ENCODE measurements around the gene SMIM14.
"Not testable (repeated sequence)": the region's sequence is repeated elsewhere in the genome, so short reads cannot be mapped to it uniquely, and the experiment has no call there.

The SMIM14 gene

DNA sequence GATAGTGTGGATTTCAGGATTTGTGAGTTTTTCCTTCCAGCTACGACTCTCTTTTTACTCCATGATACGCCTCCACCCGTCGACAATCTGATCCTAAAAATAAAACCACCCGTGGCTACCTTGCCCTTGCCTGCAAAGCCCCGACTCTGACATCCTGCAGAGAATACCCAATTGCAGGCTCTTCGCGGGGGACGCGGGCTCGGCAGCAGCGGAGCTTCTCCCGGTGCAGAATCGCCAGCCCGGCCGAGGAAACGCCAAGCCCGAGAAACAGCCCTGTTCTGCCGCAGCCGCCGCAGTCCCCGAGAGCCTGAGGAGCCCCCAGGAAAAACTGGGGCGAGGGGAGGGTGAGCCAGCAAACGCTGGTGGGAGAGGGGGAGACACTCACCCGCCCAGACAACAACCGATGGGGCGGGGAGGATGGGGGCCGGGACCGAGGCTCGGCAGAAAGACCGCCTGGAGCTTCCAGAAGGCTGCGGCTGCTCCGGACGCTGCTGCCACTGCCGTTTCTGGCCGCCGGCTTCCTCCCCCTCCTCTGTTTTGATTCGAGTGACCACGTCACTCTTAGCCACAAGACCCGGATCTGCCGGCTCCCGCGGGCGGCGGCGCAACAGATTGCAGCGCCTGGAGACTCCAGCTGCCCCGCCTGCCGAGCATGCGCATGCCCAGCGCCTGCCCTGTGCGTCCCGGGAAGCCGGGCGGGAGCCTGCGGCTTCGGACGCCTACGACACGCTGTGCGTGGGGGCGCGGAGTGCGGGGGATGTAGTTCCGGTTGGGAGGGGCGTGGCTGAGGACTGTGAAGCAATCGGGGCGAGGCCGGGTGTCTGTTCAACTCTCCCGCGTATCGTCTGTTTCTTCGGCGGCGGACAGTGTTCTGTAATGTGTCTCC lies at the start of gene SMIM14:
Gene SMIM14 (minus strand): TSS at position 512 of the 886 bp plus-strand sequence. CDS start 33,720 bp downstream, outside the sequence.
- DNase-seq, result peak; percentile 96

DNA sequence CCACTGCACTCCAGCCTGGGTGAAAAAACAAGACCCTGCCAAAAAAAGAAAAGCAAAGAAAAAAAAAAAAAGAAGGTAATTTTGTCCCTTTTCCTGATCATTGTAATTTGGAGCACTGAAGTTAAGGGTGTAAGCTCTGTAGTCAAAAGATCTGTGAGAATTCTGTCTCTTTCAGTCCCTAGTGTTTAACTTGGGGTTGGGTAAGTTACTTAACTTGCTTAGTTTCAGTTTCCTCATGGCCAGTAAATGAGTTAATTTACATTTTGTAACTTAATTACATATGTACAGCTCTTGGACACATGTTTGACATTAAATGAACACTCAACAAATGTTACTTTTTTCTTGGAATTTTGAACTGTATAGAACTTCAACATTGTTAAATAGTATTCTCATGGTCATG lies 48.3 kb upstream of the SMIM14 start:
- DNase-seq, result no peak

DNA sequence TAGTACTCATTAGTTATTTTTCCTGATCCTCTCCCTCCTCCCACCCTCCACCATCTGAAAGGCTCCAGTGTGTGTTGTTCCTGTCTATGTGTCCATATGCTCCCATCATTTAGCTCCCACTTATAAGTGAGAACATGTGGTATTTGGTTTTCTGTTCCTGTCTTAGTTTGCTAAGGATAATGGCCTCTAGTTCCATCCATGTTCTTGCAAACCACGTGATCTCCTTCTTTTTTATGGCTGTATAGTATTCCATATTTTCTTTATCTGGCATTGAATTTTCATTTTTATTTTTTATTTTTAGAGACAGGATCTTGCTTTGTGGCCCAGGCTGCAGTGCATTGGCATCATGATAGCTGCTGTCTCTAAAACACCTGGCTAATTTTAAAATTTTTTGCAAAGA lies 47.3 kb upstream of the SMIM14 start:
- DNase-seq, result no peak

GRCh38 chr4:39682138-39682537 lies 43.5 kb upstream of the SMIM14 start:
- no peak for DNase-seq

- not testable (repeated sequence) for DNase-seq
Measured at GRCh38 chr4:39681003-39681402, 42.3 kb upstream of the SMIM14 start.

GRCh38 chr4:39675681-39676080 lies 37.0 kb upstream of the SMIM14 start:
- not testable (repeated sequence) for DNase-seq

GRCh38 chr4:39670296-39670695 lies 31.6 kb upstream of the SMIM14 start:
- DNase-seq, result not testable (repeated sequence)

- no peak for DNase-seq
Measured at GRCh38 chr4:39668887-39669286, 30.2 kb upstream of the SMIM14 start.

- no peak for DNase-seq
Measured at GRCh38 chr4:39667706-39668105, 29.0 kb upstream of the SMIM14 start.

- no peak for DNase-seq
Measured at GRCh38 chr4:39664828-39665731, 26.4 kb upstream of the SMIM14 start.

DNA sequence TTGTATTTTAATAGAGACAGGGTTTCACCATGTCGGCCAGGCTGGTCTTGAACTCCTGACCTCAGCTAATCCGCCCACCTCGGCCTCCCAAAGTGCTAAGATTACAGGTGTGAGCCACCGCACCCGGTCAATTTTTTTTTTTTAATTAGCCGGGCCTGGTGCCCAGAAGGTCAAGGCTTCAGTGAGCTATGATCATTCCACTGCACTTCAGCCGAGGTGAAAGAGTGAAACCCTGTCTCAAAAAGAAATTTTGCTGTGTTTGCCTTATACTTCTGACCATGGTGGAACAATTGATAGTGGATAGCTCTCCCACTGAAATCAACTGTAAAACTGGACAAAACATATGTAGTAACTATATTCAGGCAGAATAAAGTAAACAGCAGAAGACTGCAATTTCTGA lies 24.0 kb upstream of the SMIM14 start:
- no peak for DNase-seq

DNA sequence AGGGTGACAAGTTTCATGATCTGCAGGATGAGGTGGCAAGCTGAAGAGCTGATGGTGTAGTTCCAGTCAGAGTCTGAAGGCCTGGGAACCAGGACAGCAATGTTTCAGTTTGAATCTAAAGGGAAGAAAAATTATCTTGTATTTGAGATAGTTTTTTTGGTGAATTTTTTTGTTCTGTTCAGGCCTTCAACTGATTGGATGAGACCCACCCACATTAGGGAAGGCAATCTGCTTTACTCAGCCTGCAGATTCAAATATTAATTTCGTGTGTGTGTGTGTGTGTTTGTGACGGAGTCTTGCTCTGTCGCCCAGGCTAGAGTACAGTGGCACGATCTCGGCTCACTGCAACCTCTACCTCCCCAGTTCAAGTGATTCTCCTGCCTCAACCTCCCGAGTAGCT lies 22.1 kb upstream of the SMIM14 start:
- no peak for DNase-seq

- no peak for DNase-seq
Measured at GRCh38 chr4:39660045-39660444, 21.4 kb upstream of the SMIM14 start.

GRCh38 chr4:39658756-39659155 lies 20.1 kb upstream of the SMIM14 start:
- DNase-seq, result no peak

DNA sequence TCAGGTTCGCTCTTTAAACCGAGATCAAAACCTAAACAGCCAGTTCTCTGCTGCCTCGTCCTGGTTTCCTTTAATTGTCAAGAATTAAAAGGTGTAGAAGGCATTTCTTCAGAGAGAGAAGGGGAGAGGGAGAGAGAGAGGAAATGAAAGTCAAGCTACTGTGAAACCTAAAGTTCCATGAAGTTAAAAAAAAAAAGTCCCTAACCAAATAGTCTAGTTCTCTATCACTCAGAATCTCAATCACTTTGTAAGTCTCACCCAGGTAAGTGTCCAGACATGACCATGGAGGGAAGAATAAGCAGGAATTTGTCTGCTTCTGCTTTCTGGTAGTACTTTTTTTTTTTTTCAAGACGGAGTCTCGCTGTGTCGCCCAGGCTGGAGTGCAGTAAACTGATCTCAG lies 18.8 kb upstream of the SMIM14 start:
- DNase-seq, result no peak

- DNase-seq, result not testable (repeated sequence)
Measured at GRCh38 chr4:39656638-39657037, 18.0 kb upstream of the SMIM14 start.

DNA sequence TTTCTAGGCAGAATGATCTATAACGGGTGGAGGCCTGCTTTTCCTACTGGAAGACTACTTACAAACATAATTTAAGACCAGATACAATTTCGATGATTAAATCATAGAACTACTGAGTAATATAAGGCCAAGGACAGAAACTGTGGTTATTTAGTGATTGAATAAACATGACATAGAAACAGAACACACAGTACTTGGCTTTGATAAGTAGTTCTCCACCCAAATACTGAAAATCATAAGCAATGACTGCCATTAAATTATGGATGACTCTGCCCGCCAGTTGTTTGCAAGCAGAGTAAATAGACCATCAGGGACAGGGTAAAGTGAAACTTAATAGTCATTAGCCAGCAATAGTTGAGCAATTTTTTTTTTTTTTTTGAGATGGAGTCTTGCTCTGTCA lies 17.2 kb upstream of the SMIM14 start:
- no peak for DNase-seq

DNA sequence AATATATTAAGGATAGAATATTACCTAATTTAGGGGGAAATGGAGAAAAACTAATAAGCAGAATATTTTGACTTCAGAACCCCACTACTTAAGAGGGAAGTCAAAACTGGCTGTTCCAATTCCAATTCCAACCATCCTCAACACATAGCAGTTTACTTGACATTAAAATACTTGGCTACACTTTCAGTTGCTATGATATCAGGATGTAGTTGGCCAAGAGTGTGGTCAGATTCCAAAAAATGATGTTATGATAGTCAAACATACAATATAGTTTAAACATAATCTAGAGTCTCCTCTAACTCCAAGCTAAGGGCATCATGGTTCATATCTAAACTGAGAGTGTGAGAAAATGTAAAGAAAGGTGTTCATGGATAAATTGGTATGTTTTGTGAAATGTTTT lies 16.5 kb upstream of the SMIM14 start:
- DNase-seq, result no peak

DNA sequence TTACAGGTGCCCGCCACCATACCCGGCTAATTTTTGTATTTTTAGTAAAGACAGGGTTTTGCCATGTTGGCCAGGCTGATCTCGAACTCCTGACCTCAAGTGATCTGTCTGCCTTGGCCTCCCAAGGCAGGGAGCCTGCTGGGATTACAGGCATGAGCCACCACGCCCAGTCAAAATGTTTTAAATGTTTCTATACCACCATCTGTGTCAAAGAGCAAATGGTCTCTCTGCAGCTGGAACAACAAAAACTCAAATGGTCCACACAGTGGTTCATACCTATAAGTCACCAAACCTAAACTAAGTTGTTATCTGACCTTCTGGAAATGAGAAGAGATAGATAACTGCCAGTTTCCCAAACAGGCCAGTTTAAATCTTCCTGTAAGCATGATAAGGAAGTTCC lies 12.9 kb upstream of the SMIM14 start:
- not testable (repeated sequence) for DNase-seq

- DNase-seq, result no peak
Measured at GRCh38 chr4:39649639-39650265, 11.1 kb upstream of the SMIM14 start.

- DNase-seq, result peak; percentile 6
Measured at GRCh38 chr4:39648827-39649558, 10.3 kb upstream of the SMIM14 start.

DNA sequence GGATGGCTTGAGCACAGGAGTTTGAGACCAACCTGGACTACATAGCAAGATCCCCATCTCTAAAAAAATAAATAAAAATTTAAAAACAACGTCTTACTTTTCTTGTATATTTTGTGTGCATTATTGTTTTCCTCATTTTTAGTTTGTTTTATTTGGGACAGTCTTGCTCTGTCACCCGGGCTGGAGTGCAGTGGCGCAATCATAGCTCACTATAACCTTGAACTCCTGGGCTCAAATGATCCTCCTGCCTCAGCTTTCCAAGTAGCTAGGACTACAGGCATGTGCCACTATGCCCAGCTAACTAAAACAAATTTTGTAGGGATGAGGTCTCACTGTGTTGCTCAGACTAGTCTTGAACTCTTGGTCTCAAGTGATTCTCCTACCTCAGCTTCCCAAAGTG lies 9.5 kb upstream of the SMIM14 start:
- no peak for DNase-seq
